HCT116 (cell line): Measurements from ENCODE around the gene PFKP. TPM values are rescaled to one million over a fixed set of nuclear protein-coding genes. Genes with fewer than 3 reads are reported as not detected.

ENCODE experiments used
- ATAC-seq: fragments of 200-7000 bp; cut with Tn5 transposase; 2 replicates; pipeline ENCODE4 v1.9.1; 2020; ENCODE audit warnings: mild to moderate bottlenecking, moderate library complexity
- BruUV-seq: library from RNA; stranded (reverse); fragments of 400-500 nt; replicated peaks from 2 replicates; lab custom pipeline; 2021; lab: Mats Ljungman, UMichigan
- CTCF ChIA-PET: fragments of 300-600 bp; sonication (Branson Sonifier 250); formaldehyde crosslinking; loops from one replicate; lab custom pipeline; 2021; ENCODE audit warnings: antibody characterized with exemption; lab: Charles Lee
- POLR2A ChIA-PET: fragments of 300-600, 350-600 bp; sonication (Branson Sonifier 250); formaldehyde crosslinking; loops from one replicate; lab custom pipeline; 2021; ENCODE audit warnings: antibody characterized with exemption; lab: Charles Lee
- RAD21 ChIA-PET, 2 experiments: fragments of 300-600 bp; sonication (Branson Sonifier 250); formaldehyde crosslinking; loops; one replicate each; lab custom pipeline; 2023; ENCODE audit warnings: low total read pairs in 2 of 2; ENCODE audit not compliant: uncharacterized antibody in 2 of 2, unreplicated experiment in 2 of 2, low non-redundant PET in 1 of 2; lab: Charles Lee
- DNase-seq: peaks from one replicate; pipeline ENCODE4 v3.0.0-alpha.2; 2010; ENCODE audit warnings: low read depth, low spot score
- H2AFZ ChIP-seq: fragments of 200-600 bp; shearing (Covaris generic), sonication (generic); 2 replicates; pipeline ENCODE4 v1.6.1; 2017; ENCODE audit warnings: low read depth, mixed run types, mixed read lengths, antibody characterized with exemption, low read length; ENCODE audit not compliant: poor library complexity, severe bottlenecking
- H3K27ac ChIP-seq: 2 replicates; pipeline ENCODE4 v1.5.1; 2012; ENCODE audit warnings: low read depth, low read length
- H3K27me3 ChIP-seq: fragments of 200-600 bp; sonication (generic); 2 replicates; pipeline ENCODE4 v1.6.1; 2016; ENCODE audit warnings: mixed run types, low read length, mixed read lengths; ENCODE audit not compliant: insufficient read depth
- H3K36me3 ChIP-seq, 2 experiments: fragments of 200-500 bp in 1 of 2; fragments of 200-600 bp in 1 of 2; sonication (Bioruptor generic) in 1 of 2; sonication (generic) in 1 of 2; 2 replicates each; pipeline versions ENCODE4 v1.5.1 to v1.6.1; 2014 to 2016; ENCODE audit warnings: low read length in 2 of 2, inconsistent platforms in 1 of 2, mixed read lengths in 1 of 2, mixed run types in 1 of 2; ENCODE audit not compliant: insufficient read depth in 2 of 2, control insufficient read depth in 1 of 2
- H3K4me1 ChIP-seq, 2 experiments: fragments of 200-600 bp in 1 of 2; sonication (generic) in 1 of 2; 2 replicates each; pipeline versions ENCODE4 v1.5.1 to v1.6.1; 2012 to 2017; ENCODE audit warnings: low read length in 2 of 2, inconsistent platforms in 1 of 2, mild to moderate bottlenecking in 1 of 2, mixed read lengths in 1 of 2, mixed run types in 1 of 2, moderate library complexity in 1 of 2; ENCODE audit not compliant: insufficient read depth in 2 of 2, control insufficient read depth in 1 of 2
- H3K4me2 ChIP-seq: fragments of 200-600 bp; sonication (generic); 2 replicates; pipeline ENCODE4 v1.6.1; 2017; ENCODE audit warnings: mixed run types, low read length, mixed read lengths
- H3K4me3 ChIP-seq, 2 experiments: fragments of 200-600 bp in 1 of 2; sonication (generic) in 1 of 2; replicated peaks in 1 of 2; 2 replicates each; pipeline ENCODE4 v1.5.1; 2011 to 2016; ENCODE audit warnings: low read length in 2 of 2, control low read depth in 1 of 2, low read depth in 1 of 2, mild to moderate bottlenecking in 1 of 2, mixed read lengths in 1 of 2, mixed run types in 1 of 2
- H3K79me2 ChIP-seq: fragments of 200-600 bp; sonication (generic); 2 replicates; pipeline ENCODE4 v1.6.1; 2017; ENCODE audit warnings: mild to moderate bottlenecking, mixed run types, low read length, moderate library complexity, mixed read lengths; ENCODE audit not compliant: insufficient read depth
- H3K9ac ChIP-seq: fragments of 200-600 bp; sonication (generic); 2 replicates; pipeline ENCODE4 v1.6.1; 2016; ENCODE audit warnings: low read length, mixed read lengths
- H3K9me2 ChIP-seq: fragments of 200-600 bp; sonication (generic), shearing (Covaris generic); 2 replicates; pipeline ENCODE4 v1.6.1; 2017; ENCODE audit warnings: mixed run types, mild to moderate bottlenecking, moderate library complexity; ENCODE audit not compliant: insufficient read depth
- H3K9me3 ChIP-seq, 2 experiments: fragments of 200-500 bp in 1 of 2; fragments of 200-600 bp in 1 of 2; sonication (Bioruptor generic) in 1 of 2; sonication (generic) in 1 of 2; 2 replicates each; pipeline ENCODE4 v1.6.1; 2014 to 2017; ENCODE audit warnings: low read length in 2 of 2, mixed read lengths in 2 of 2, inconsistent platforms in 1 of 2, low read depth in 1 of 2, mild to moderate bottlenecking in 1 of 2, mixed run types in 1 of 2, moderate library complexity in 1 of 2; ENCODE audit not compliant: control insufficient read depth in 1 of 2, insufficient read depth in 1 of 2
- H4K20me1 ChIP-seq: fragments of 200-600 bp; sonication (generic), shearing (Covaris generic); 2 replicates; pipeline ENCODE4 v1.6.1; 2017; ENCODE audit warnings: mixed run types, mild to moderate bottlenecking, moderate library complexity; ENCODE audit not compliant: insufficient read depth
- CBX3 ChIP-seq: IDR thresholded peaks from 2 replicates; pipeline ENCODE4 v1.6.1; 2012; ENCODE audit warnings: low read depth
- CEBPB ChIP-seq: IDR thresholded peaks from 2 replicates; pipeline ENCODE4 v1.6.1; 2012; ENCODE audit warnings: low read depth
- ELF1 ChIP-seq: IDR thresholded peaks from 2 replicates; pipeline ENCODE4 v1.6.1; 2012; ENCODE audit warnings: low read depth, borderline replicate concordance
- EZH2phosphoT487 ChIP-seq: fragments of 200-600 bp; IDR thresholded peaks from 2 replicates; pipeline ENCODE4 v1.6.1; 2018; ENCODE audit warnings: antibody characterized with exemption, borderline replicate concordance
- POLR2AphosphoS5 ChIP-seq: IDR thresholded peaks from 2 replicates; pipeline ENCODE4 v1.6.1; 2011; ENCODE audit warnings: mild to moderate bottlenecking, low read depth, low read length, moderate library complexity
- RAD21 ChIP-seq: IDR thresholded peaks from 2 replicates; pipeline ENCODE4 v1.6.1; 2012; ENCODE audit warnings: low read depth, mild to moderate bottlenecking
- SP1 ChIP-seq: IDR thresholded peaks from 2 replicates; pipeline ENCODE4 v1.6.1; 2012; ENCODE audit warnings: low read depth
- SRF ChIP-seq: IDR thresholded peaks from 2 replicates; pipeline ENCODE4 v1.6.1; 2012; ENCODE audit warnings: low read depth
- YY1 ChIP-seq: IDR thresholded peaks from 2 replicates; pipeline ENCODE4 v1.6.1; 2011; ENCODE audit warnings: low read length, low read depth, moderate library complexity, mild to moderate bottlenecking; ENCODE audit not compliant: insufficient replicate concordance; ENCODE audit errors: extremely low read depth
- ZFX ChIP-seq: fragments of 450-650 bp; IDR thresholded peaks from 2 replicates; pipeline ENCODE4 v1.6.1; 2017
- intact Hi-C: fragments of 100-400 bp; cut with micrococcal nuclease; formaldehyde crosslinking; loops from 2 replicates; pipeline ENCODE4 v1.10.0; 2022
- total RNA-seq: library from RNA; stranded (reverse); gene quantifications from one replicate; pipeline ENCODE4 v1.2.1, GENCODE V29; 2021; ENCODE audit not compliant: unreplicated experiment
- TF ChIP-seq, protein P1 (sequence below), 3 experiments: fragments of 200-600 bp in 1 of 3; sonication (generic) in 1 of 3; IDR thresholded peaks in 2 of 3; conservative IDR thresholded peaks in 1 of 3; 2 replicates each; pipeline ENCODE4 v1.5.1; 2012 to 2017; ENCODE audit warnings: low read depth in 2 of 3, low read length in 2 of 3, antibody characterized with exemption in 1 of 3, borderline replicate concordance in 1 of 3, control low read depth in 1 of 3, mild to moderate bottlenecking in 1 of 3, mixed read lengths in 1 of 3, mixed run types in 1 of 3, moderate library complexity in 1 of 3; ENCODE audit not compliant: insufficient read depth in 1 of 3
- TF ChIP-seq, protein P2 (sequence below): IDR thresholded peaks from 2 replicates; pipeline ENCODE4 v1.6.1; 2012; ENCODE audit warnings: low read depth
- TF ChIP-seq, protein P3 (sequence below): IDR thresholded peaks from 2 replicates; pipeline ENCODE4 v1.6.1; 2012

The PFKP gene
- total RNA-seq, 1 experiment from 2014 or later: 237 TPM

DNA sequence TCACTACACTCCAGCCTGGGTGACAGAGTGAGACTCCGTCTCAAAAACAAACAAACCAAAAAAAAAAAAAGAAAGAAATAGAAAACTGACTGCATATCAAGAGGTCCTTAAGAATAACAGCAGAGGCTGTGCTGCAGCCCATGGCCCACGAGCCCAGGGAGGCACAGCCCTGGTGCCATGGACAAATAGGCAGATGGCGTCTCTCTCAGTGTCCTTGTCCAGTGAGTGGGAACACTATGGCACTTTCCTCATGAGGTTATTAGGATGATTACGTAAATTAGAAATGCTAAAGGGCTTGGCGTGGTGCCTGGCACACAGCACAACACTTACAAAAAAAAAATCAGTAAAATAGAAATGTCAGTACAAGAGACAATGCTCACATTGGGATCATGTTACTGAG, 33.4 kb upstream of the PFKP start:
- DNase-seq (no peak), ATAC-seq (no peak)
- no peak overlapping the region for H3K27ac ChIP-seq
- ChIA-PET POLR2A (no interaction called here), CTCF (no interaction called here)
- no peaks in the 10 kb centered on the region for H3K36me3 ChIP-seq
- no peaks in the 10 kb centered on the region for H3K9me2 ChIP-seq
- no peaks in the 10 kb centered on the region for H3K4me1 ChIP-seq
- no peak overlapping the region for H2AFZ ChIP-seq
- no peaks in the 10 kb centered on the region for H3K9me3 ChIP-seq
- no peaks in the 10 kb centered on the region for H4K20me1 ChIP-seq
- H3K9ac ChIP-seq: no peak overlapping the region
- intact Hi-C loops: no loop called here
- TF ChIP-seq RAD21 (no peak), CBX3 (no peak), ELF1 (no peak), EZH2phosphoT487 (no peak), SRF (no peak), YY1 (no peak), POLR2AphosphoS5 (no peak), ZFX (no peak), SP1 (no peak), CEBPB (no peak)
- TF ChIP-seq, protein P1, sequence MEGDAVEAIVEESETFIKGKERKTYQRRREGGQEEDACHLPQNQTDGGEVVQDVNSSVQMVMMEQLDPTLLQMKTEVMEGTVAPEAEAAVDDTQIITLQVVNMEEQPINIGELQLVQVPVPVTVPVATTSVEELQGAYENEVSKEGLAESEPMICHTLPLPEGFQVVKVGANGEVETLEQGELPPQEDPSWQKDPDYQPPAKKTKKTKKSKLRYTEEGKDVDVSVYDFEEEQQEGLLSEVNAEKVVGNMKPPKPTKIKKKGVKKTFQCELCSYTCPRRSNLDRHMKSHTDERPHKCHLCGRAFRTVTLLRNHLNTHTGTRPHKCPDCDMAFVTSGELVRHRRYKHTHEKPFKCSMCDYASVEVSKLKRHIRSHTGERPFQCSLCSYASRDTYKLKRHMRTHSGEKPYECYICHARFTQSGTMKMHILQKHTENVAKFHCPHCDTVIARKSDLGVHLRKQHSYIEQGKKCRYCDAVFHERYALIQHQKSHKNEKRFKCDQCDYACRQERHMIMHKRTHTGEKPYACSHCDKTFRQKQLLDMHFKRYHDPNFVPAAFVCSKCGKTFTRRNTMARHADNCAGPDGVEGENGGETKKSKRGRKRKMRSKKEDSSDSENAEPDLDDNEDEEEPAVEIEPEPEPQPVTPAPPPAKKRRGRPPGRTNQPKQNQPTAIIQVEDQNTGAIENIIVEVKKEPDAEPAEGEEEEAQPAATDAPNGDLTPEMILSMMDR (IDR thresholded peaks at IDR 0.05 in 2 of 3, conservative IDR thresholded peaks at IDR 0.05 in 1 of 3; ENCODE audit: borderline replicate concordance in 1 of 3, insufficient read depth in 1 of 3, low read depth in 2 of 3, low read length in 2 of 3): no peak
- TF ChIP-seq, protein P2, sequence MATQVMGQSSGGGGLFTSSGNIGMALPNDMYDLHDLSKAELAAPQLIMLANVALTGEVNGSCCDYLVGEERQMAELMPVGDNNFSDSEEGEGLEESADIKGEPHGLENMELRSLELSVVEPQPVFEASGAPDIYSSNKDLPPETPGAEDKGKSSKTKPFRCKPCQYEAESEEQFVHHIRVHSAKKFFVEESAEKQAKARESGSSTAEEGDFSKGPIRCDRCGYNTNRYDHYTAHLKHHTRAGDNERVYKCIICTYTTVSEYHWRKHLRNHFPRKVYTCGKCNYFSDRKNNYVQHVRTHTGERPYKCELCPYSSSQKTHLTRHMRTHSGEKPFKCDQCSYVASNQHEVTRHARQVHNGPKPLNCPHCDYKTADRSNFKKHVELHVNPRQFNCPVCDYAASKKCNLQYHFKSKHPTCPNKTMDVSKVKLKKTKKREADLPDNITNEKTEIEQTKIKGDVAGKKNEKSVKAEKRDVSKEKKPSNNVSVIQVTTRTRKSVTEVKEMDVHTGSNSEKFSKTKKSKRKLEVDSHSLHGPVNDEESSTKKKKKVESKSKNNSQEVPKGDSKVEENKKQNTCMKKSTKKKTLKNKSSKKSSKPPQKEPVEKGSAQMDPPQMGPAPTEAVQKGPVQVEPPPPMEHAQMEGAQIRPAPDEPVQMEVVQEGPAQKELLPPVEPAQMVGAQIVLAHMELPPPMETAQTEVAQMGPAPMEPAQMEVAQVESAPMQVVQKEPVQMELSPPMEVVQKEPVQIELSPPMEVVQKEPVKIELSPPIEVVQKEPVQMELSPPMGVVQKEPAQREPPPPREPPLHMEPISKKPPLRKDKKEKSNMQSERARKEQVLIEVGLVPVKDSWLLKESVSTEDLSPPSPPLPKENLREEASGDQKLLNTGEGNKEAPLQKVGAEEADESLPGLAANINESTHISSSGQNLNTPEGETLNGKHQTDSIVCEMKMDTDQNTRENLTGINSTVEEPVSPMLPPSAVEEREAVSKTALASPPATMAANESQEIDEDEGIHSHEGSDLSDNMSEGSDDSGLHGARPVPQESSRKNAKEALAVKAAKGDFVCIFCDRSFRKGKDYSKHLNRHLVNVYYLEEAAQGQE: no peak
- TF ChIP-seq, protein P3, sequence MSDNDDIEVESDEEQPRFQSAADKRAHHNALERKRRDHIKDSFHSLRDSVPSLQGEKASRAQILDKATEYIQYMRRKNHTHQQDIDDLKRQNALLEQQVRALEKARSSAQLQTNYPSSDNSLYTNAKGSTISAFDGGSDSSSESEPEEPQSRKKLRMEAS: no peak
- TF ChIP-seq, all 23 proteins: peak for 0
- no TSS peak for BruUV-seq
- no peak overlapping the region for H3K4me3 ChIP-seq
- no peaks in the 10 kb centered on the region for H3K79me2 ChIP-seq
- H3K4me2 ChIP-seq: no peak overlapping the region
- peaks cover 21% of the 10 kb centered on the region; the same call in 1 of the 2 replicates for H3K27me3 ChIP-seq
- RAD21 ChIA-PET: no interaction called here
